HEK293 (cell line): ENCODE data around the gene PPM1L.
A peak's percentile ranks its signal among the peaks of the same experiment; 100 is the strongest.

Source experiments
- CTCF ChIA-PET: fragments of 350-600 bp; formaldehyde crosslinking; extraction: SDS; loops from one replicate; lab custom pipeline; 2021; ENCODE audit warnings: antibody characterized with exemption; lab: Yijun Ruan, JAX
- POLR2A ChIA-PET: fragments of 300-600 bp; formaldehyde crosslinking; extraction: SDS; loops from one replicate; lab custom pipeline; 2020; ENCODE audit warnings: antibody characterized with exemption, inconsistent platforms; lab: Yijun Ruan, JAX
- H3K27ac ChIP-seq: fragments of 200-500 bp; sonication (Bioruptor generic); 2 replicates; pipeline ENCODE4 v1.5.1; 2014; ENCODE audit warnings: low read depth, low read length, control low read depth, inconsistent platforms; ENCODE audit errors: extremely low read depth
- H3K36me3 ChIP-seq, 2 experiments: fragments of 200-500 bp in 1 of 2; sonication (Bioruptor generic) in 1 of 2; 1 replicate in 1 of 2; 2 replicates in 1 of 2; pipeline ENCODE4 v1.5.1; 2014 to 2017; ENCODE audit warnings: inconsistent platforms in 2 of 2, low read length in 2 of 2; ENCODE audit not compliant: control insufficient read depth in 2 of 2, insufficient read depth in 1 of 2
- H3K4me1 ChIP-seq: fragments of 200-500 bp; sonication (Bioruptor generic); 2 replicates; pipeline ENCODE4 v1.5.1; 2014; ENCODE audit warnings: mild to moderate bottlenecking, low read length, inconsistent platforms; ENCODE audit not compliant: control insufficient read depth, insufficient read depth
- H3K4me3 ChIP-seq: 2 replicates; pipeline ENCODE4 v1.5.1; 2011; ENCODE audit warnings: low read depth, mild to moderate bottlenecking, control low read depth, low read length, moderate library complexity
- H3K9me3 ChIP-seq: fragments of 200-500 bp; sonication (Bioruptor generic); 2 replicates; pipeline ENCODE4 v1.5.1; 2014; ENCODE audit warnings: low read depth, low read length, inconsistent platforms; ENCODE audit not compliant: control insufficient read depth, insufficient read depth
- HOXC10 ChIP-seq: sonication (generic); formaldehyde crosslinking; IDR thresholded peaks from 2 replicates; pipeline ENCODE4 v1.8.1; 2023; ENCODE audit warnings: mild to moderate bottlenecking, missing genetic modification reagents
- INSM2 ChIP-seq: fragments of 450-650 bp; formaldehyde crosslinking; IDR thresholded peaks from 2 replicates; pipeline ENCODE4 v1.5.1; 2016; ENCODE audit warnings: missing biosample characterization, missing genetic modification characterization
- KLF8 ChIP-seq: fragments of 450-650 bp; formaldehyde crosslinking; IDR thresholded peaks from 2 replicates; pipeline ENCODE4 v1.5.1; 2016; ENCODE audit warnings: missing biosample characterization, missing genetic modification characterization
- OSR2 ChIP-seq: fragments of 450-650 bp; formaldehyde crosslinking; IDR thresholded peaks from 2 replicates; pipeline ENCODE4 v1.5.1; 2016; ENCODE audit warnings: missing biosample characterization, missing genetic modification characterization
- PATZ1 ChIP-seq: fragments of 450-650 bp; formaldehyde crosslinking; IDR thresholded peaks from 2 replicates; pipeline ENCODE4 v1.5.1; 2016; ENCODE audit warnings: missing biosample characterization, missing genetic modification characterization
- PRDM6 ChIP-seq: fragments of 450-650 bp; formaldehyde crosslinking; IDR thresholded peaks from 2 replicates; pipeline ENCODE4 v1.5.1; 2017; ENCODE audit warnings: missing biosample characterization, missing genetic modification characterization
- SP2 ChIP-seq: fragments of 450-650 bp; formaldehyde crosslinking; IDR thresholded peaks from 2 replicates; pipeline ENCODE4 v1.5.1; 2016; ENCODE audit warnings: missing biosample characterization, missing genetic modification characterization
- TRIM28 ChIP-seq: IDR thresholded peaks from 2 replicates; pipeline ENCODE4 v1.6.1; 2011; ENCODE audit warnings: low read length, control low read depth, borderline replicate concordance
- TSHZ1 ChIP-seq: fragments of 450-650 bp; formaldehyde crosslinking; IDR thresholded peaks from 2 replicates; pipeline ENCODE4 v1.5.1; 2016; ENCODE audit warnings: missing biosample characterization, missing genetic modification characterization, borderline replicate concordance
- ZBTB17 ChIP-seq: fragments of 450-650 bp; formaldehyde crosslinking; IDR thresholded peaks from 2 replicates; pipeline ENCODE4 v1.5.1; 2016; ENCODE audit warnings: missing biosample characterization, missing genetic modification characterization
- ZFP3 ChIP-seq: fragments of 450-650 bp; formaldehyde crosslinking; IDR thresholded peaks from 2 replicates; pipeline ENCODE4 v1.5.1; 2016; ENCODE audit warnings: low read depth, missing biosample characterization, missing genetic modification characterization
- ZFP41 ChIP-seq: fragments of 450-650 bp; formaldehyde crosslinking; IDR thresholded peaks from 2 replicates; pipeline ENCODE4 v1.5.1; 2016; ENCODE audit warnings: missing biosample characterization, missing genetic modification characterization, borderline replicate concordance
- ZNF202 ChIP-seq: fragments of 450-650 bp; formaldehyde crosslinking; IDR thresholded peaks from 2 replicates; pipeline ENCODE4 v1.5.1; 2016; ENCODE audit warnings: missing biosample characterization, missing genetic modification characterization, borderline replicate concordance
- ZNF366 ChIP-seq: fragments of 450-650 bp; formaldehyde crosslinking; conservative IDR thresholded peaks from 2 replicates; pipeline ENCODE4 v1.5.1; 2016; ENCODE audit warnings: missing biosample characterization, missing genetic modification characterization
- ZNF391 ChIP-seq: fragments of 450-650 bp; formaldehyde crosslinking; IDR thresholded peaks from 2 replicates; pipeline ENCODE4 v1.5.1; 2016; ENCODE audit warnings: low read depth, missing biosample characterization, missing genetic modification characterization, borderline replicate concordance
- ZNF394 ChIP-seq: fragments of 450-650 bp; formaldehyde crosslinking; IDR thresholded peaks from 2 replicates; pipeline ENCODE4 v1.5.1; 2016; ENCODE audit warnings: missing biosample characterization, missing genetic modification characterization, mild to moderate bottlenecking, moderate library complexity, borderline replicate concordance
- ZNF423 ChIP-seq: fragments of 450-650 bp; formaldehyde crosslinking; IDR thresholded peaks from 2 replicates; pipeline ENCODE4 v1.5.1; 2016; ENCODE audit warnings: missing biosample characterization, missing genetic modification characterization
- ZNF645 ChIP-seq: fragments of 450-650 bp; formaldehyde crosslinking; IDR thresholded peaks from 2 replicates; pipeline ENCODE4; 2016; ENCODE audit warnings: missing biosample characterization, missing genetic modification characterization
- ZNF843 ChIP-seq: fragments of 450-650 bp; formaldehyde crosslinking; IDR thresholded peaks from 2 replicates; pipeline ENCODE4 v1.5.1; 2016; ENCODE audit warnings: missing biosample characterization, missing genetic modification characterization

PPM1L gene

GRCh38 chr3:160879859-160880258 is 123.8 kb downstream of the PPM1L start:
- Histone ChIP-seq H3K36me3 (no peaks in the 10 kb centered on the region), H3K4me3 (no peak overlapping the region), H3K4me1 (no peaks in the 10 kb centered on the region), H3K27ac (no peak overlapping the region), H3K9me3 (no peaks in the 10 kb centered on the region)
- ChIA-PET POLR2A (no interaction called here), CTCF (no interaction called here)
- no peak for TF ChIP-seq ZNF645 (tag by site-specific recombination)
- no peak for TF ChIP-seq ZNF366 (tag by site-specific recombination)
- TF ChIP-seq PRDM6 (tag by site-specific recombination): peak; percentile 67
- TF ChIP-seq HOXC10 (CRISPR knock-in tag): no peak
- peak; percentile 74 for TF ChIP-seq OSR2 (tag by site-specific recombination)
- TF ChIP-seq ZFP3 (tag by site-specific recombination): no peak

GRCh38 chr3:160883373-160883772 is 127.3 kb downstream of the PPM1L start:
- Histone ChIP-seq H3K36me3 (no peaks in the 10 kb centered on the region), H3K27ac (no peak overlapping the region), H3K9me3 (no peaks in the 10 kb centered on the region), H3K4me3 (no peak overlapping the region), H3K4me1 (no peaks in the 10 kb centered on the region; the same call in 1 of the 2 replicates)
- CTCF ChIA-PET: interaction anchor here (0.6 kb wide), 1 partner anchor 10 kb away, joined by 4 read pairs; no protein-coding TSS in a partner anchor
- POLR2A ChIA-PET: no interaction called here
- TF ChIP-seq ZNF391 (tag by site-specific recombination): no peak
- peak; percentile 63 for TF ChIP-seq ZBTB17 (tag by site-specific recombination)

GRCh38 chr3:160885791-160886286 is 129.8 kb downstream of the PPM1L start:
- Histone ChIP-seq H3K36me3 (no peaks in the 10 kb centered on the region), H3K4me1 (no peaks in the 10 kb centered on the region; the same call in 1 of the 2 replicates), H3K9me3 (no peaks in the 10 kb centered on the region), H3K4me3 (no peak overlapping the region), H3K27ac (no peak overlapping the region; the same call in 1 of the 2 replicates)
- ChIA-PET POLR2A (interaction anchor here (1.3 kb wide), 1 partner anchor 130 kb away, joined by 4 read pairs; no protein-coding TSS in a partner anchor), CTCF (interaction anchor here (0.6 to 1.1 kb wide), 4 partner anchors 17 to 105 kb away, joined by 3 to 4 read pairs (median 3); no protein-coding TSS in a partner anchor)
- TF ChIP-seq ZNF423 (tag by site-specific recombination): peak; percentile 92
- no peak for TF ChIP-seq ZFP41 (tag by site-specific recombination)
- no peak for TF ChIP-seq KLF8
- TF ChIP-seq ZNF202 (tag by site-specific recombination): no peak
- TF ChIP-seq ZNF394 (tag by site-specific recombination): no peak
- 0 out of 2 replicates have a peak, but pooled peaks have one; percentile 15 for TF ChIP-seq SP2 (tag by site-specific recombination)
- peak; percentile 32; the same call in 1 of the 2 replicates for TF ChIP-seq PATZ1 (tag by site-specific recombination)
- TF ChIP-seq TRIM28: peak; percentile 96
- TF ChIP-seq ZNF843 (tag by site-specific recombination): no peak
- 0 out of 2 replicates have a peak, but pooled peaks have one; percentile 35 for TF ChIP-seq INSM2 (tag by site-specific recombination)
- no peak for TF ChIP-seq TSHZ1
